NCI-H1105 (cell line): ENCODE data around the gene SMOC2.

Experiments
- DNase-seq: peaks from one replicate; lab custom pipeline; 2025; lab: John Stamatoyannopoulos, UW

Gene SMOC2

DNA sequence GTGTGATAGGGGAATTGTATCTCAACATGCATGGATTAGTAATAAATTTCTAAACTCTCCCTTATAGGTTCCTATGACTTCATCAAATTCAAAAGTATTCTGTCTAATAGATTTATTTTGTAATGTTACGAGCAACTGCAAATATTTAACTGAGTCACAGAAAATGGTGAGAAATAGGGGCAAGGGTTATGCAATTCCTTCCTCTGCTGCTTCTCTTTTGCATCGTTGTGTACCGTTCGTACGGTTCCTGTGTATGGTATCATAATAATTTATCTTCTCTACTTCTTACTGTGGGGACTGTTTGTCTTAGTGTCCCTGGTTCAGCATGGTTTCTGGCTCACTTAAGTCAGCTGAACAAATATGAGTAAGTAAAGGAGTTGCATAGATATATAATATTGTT lies 44.8 kb downstream of the SMOC2 start:
- DNase-seq, result no peak

DNA sequence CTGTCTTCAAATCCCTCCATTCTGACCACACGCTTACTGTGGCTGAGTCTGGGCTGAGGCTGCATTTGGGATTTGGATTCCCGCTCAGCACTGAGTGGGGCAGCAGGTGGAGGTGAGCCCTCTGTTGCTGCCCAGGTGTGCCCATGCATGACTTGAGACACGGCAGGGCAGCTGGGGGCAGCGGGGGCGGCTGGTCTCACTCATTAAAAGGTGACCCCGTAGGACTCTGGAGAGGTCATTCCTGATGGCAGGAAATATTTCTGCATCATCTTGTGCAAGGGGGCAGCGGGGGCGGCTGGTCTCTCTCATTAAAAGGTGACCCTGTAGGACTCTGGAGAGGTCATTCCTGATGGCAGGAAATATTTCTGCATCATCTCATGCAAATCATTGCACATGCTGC lies 49.8 kb downstream of the SMOC2 start:
- DNase-seq, result no peak

DNA sequence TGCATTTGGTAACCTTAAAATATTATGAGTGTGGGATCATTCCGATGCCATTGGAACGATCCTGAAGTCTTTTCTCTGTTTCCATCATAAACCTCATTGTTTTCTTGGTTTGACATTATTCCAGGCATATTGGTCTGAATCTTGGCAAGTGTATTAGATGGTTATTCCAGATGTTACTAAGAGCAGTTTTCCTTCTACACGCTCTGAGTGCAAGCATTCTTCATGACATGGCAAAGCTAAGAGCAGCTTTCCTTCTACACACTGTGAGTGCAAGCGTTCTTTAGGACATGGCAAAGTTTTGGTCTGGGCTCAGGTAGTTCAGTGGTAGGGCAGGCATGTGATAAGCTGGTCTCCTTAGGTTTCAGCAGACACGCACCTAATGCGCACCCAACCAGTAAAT lies 53.0 kb downstream of the SMOC2 start:
- DNase-seq, result no peak

DNA sequence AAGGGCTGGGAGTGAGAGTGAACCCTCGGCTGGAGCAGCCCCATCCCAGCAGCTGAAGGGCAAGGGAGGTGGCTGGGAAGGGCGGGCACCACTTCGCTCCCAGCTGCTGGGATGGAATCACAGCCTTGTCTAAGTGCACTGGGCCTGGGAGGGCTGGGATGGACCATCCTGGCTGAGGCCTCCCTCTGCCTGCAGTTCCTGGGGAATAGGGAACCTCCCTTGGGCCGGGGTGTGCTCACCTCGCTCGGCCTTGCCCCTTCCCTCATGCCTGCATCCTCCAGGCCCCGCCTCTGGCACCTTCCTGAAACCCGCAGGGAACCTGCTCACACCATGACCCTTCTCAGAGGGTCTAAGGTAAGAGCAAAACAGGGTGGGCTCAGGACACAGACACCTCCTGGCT lies 53.7 kb downstream of the SMOC2 start:
- DNase-seq, result no peak

DNA sequence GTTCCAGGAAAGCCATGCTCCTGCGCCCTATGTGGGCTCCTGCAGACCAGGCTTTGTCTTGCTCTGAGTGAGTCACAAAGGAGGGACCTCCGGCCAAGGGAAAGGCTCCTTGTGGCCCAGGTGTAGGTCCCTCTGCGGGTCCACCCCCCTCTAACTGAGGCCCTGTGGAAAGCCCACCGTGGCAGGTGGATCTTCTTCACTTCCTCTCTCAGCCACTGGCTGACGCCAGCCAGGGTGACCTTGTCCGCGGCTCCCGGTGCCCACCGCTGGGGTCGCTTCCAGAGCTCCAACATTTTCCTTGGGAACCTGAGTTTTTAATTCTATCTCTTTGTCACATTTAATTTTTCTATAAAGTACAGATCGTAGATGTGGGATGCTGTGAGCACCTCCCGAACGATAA lies 54.1 kb downstream of the SMOC2 start:
- no peak for DNase-seq

DNA sequence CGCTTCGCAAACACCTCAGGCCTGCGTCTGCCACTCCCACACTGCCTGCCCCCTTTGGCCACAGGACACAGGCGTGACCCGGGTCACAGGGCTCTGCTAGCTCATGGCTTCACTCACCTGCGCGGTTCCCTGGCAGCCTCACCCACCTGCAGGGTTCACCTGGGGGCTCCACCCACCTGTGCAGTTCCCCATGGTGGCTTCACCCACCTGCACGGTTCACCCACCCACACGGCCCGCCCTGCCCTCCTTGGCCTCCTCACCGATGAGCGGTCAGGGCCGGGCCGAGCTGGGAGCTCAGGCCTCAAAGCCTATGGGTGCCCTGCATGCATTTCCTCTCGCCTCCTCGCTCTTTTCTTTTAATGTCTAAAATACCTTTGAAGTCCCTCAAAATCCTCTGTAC lies 54.7 kb downstream of the SMOC2 start:
- no peak for DNase-seq

DNA sequence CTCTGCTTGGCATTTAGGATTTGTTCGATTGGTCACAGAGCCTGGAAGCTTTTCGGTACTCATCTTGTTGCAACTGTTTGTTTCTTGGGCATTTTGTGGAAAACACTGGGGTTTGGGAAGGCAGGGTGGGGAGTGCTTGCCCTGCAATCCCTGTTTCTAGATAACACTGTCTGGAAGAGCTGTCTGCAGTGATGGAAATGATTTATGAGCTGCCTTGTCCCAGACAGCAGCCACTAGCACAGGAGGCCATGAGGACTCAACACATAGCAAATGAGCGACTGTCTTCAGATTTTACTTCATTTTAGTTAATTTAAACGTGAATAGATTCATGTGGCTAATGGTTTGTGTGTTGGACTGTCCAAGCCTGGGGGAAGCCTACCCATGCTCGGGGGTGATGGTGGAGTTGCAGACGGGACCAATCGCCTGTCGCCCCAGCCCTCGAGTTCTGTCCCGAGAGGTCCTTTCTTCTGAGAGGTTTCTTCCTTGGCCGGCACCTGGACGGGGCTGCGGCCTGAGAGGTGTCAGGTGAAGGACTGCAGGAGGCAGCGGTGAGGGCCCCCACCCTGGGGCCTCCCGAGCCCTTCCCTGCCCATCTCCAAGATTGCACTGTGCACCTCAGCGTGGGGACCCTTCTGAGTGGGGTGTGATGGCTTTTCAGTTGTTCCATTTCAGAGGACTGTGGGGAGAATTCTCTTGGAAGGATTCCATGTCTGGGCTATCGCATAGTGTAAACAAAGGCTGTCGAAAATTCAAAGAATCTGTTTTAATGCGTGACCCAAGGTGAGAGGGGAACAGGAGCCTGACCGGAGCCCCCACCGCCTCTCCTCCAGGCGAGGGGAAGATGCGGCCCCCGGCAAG lies 55.4 kb downstream of the SMOC2 start:
- DNase-seq, result no peak

DNA sequence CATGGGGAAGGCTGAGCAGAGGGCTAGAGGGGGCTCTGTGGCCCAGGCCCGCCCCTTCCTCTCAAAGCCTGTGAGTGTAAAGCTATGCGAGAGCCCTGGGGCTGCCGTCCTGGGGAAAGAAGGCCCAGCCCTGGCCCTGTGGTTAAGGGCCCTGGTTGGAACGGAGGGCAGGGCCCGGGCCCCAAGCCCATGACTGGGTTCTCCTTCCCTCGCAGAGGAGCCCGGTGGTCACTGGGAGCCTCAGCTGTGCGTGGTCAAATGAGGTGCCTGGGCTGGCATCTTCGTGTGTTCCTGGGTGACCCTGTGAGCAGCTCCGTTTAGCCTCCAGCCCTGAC lies 56.0 kb downstream of the SMOC2 start:
- DNase-seq, result no peak

DNA sequence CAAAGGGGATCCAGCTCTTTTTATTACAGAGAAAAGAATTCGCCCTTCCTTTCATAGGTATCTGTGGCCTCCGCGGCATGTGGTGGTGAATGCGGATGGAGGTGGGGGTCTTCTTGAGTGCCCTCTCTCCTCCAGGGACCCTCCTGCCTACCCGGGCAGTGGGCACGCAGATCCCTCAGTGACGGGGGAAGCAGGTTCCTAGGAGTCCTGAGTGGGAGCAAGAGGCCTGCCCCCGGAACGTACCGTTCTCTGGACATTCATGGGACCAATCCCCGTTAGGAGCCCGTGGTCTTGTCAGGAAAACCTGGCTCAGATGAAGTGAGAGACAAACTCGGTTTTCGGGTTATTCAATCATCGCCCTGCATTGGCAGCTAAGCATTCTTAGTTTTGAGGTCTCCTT lies 56.4 kb downstream of the SMOC2 start:
- DNase-seq, result no peak

DNA sequence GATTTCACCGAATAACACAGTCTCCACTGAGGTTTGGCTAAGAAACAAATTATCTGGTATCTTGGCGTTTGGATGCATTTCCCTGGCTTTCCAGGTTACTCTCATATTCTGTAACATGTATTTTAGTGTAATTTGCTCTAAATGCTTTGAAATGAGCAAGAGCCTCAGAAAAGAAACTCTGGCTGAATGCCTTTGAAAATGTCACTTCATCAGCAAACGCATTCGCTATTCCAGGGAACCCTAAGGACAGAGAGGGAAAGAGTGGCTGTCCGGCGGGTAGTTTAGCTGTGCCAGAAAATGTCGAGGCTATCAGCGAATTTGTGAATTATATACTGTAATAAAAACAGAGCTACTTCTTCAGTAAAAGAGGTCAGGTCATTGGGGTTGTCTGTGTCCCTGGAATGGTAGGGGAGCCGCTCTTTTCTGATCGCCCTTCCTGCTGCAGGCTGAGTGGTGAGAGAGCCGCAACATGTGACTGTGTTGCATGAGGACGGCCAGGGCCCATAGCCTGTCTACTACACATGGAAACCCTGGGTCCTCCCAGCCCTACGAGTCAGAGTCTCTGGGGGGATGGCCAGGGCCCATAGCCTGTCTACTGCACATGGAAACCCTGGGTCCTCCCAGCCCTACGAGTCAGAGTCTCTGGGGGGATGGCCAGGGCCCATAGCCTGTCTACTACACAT lies 57.3 kb downstream of the SMOC2 start:
- DNase-seq, result no peak

DNA sequence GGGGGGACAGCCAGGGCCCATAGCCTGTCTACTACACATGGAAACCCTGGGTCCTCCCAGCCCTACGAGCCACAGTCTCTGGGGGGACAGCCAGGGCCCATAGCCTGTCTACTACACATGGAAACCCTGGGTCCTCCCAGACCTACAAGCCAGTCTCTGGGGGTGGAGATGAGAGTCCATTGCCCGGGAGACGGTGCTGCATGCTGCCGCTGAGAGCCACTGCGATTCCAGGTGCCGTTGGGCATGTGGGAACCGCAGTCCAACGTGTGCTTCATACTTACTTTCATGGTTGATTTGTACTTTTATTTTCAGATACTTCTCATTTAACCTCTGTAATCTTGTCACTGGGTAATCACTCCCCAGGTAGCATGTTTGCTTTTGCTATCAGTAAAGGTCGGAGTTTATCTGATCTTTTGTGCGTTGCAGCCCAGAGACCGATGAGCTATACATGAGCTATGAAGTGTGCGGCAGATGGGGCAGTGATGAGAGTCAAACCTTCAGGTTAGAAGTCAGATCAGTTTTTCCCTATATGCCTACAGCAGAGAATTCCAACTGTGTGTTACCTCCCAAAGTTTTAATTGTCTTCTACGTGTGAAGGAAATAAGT lies 58.2 kb downstream of the SMOC2 start:
- no peak for DNase-seq

DNA sequence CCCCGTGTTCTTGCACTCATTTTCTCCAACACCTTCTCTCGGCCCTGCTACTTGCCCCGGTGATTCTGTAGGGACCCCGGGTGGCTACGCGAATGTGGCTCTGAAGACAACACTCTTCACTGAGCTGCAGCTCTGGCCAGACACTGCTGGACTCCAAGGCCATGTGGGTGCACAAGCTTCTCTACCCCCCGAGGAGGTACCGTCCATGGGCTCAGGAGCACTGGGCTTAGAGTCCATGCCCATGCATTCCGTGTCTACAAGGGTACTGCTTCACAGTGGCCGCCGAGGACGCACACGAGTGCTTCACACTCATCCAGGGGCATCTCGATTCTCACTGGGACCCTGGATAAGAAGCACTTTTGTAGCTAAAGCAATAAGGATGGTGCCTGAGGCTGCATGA lies 59.5 kb downstream of the SMOC2 start:
- DNase-seq, result no peak

DNA sequence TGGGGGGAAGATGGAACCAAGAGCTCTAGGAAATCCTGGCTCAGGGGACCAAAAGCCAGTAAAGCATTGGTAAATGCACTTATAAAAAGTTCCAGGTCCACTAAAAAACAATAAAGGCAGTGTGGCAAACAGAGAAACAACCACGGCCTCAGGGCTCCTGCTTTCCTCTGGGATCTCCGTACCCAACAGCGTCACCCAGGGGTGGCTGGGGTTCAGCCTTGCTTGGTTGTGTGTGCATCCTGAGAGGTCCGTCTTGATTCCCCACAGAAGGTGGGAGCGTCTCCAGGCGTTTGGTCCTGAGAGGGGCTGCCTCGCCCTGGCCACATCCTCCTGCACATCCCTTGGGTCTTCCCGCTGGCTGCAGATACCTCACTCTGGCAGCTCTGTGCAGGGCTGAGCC lies 60.6 kb downstream of the SMOC2 start:
- DNase-seq, result no peak

DNA sequence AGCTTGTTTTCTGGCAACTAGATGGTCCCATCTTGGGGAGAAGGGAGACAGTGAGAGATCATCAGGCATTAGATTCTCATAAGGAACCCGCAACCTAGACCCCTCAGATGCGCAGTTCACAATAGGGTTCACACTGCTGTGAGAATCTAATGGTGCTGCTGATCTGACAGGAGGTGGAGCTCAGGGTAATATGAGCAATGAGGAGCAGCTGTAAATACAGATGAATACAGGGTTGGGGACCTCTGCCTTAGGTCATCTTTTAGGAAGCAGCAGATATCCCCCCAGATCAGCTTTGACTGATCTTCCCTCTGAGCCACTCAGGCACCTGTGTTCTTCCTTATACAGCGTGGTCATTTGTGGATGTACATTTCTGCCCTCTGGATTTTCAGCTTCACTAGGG lies 63.4 kb downstream of the SMOC2 start:
- no peak for DNase-seq

DNA sequence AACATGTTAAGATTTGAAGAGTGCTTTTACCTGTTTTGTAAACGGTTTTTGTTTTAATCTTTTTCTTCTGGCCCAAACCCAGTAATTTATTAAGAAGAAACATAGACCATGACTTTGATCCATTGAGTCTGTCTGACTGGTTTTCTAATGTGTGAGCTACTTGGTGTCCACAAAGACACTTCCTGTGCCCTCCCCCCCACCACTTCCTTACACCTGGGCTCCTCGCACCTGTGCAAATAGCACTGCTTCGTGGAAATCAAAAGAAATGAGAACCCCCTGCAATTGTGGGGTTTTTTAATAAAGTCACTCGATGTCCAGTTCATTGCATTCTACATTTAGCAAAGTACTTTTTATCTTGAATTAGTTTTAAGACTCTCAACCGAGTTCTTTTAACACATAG lies 65.5 kb downstream of the SMOC2 start:
- DNase-seq, result peak; percentile 36

DNA sequence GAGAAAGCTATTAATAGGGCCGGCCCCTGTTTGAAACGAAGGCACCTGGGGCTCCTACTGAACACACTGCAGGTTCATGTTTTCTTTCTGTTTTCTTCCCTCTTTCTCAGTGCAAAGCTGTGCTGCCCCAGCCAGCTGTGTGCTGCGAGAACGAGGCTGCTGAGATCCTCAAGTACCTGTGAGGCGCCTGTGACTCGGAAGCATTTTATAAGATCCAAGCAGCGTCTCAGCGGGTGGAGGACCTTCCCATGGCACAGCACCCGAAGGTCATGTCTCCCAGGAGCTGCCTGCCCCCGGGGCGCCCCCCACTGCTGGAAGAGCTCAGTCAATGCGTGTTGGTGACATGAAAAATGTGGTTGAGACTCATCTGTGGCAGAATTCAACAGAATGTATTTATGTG lies 66.3 kb downstream of the SMOC2 start:
- DNase-seq, result no peak

DNA sequence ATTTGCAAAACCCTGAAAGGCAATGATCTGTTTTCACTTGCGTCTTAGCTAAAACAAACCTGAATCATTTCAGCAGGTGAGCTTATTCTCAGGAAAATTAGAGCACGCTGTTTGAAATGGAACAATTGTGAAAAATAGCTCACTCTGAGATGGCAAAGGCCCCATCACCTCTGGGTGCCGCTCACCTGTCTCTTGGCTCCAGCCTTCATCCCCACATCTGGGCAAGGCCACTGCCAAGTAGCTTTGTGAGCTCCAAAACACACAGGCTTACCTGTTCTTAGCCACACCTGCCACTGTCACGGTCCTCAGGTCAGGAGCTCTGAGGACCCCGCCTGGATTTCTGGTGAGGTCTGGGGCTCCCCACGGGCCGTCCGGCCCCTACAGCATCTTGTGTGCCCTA lies 66.7 kb downstream of the SMOC2 start:
- no peak for DNase-seq

DNA sequence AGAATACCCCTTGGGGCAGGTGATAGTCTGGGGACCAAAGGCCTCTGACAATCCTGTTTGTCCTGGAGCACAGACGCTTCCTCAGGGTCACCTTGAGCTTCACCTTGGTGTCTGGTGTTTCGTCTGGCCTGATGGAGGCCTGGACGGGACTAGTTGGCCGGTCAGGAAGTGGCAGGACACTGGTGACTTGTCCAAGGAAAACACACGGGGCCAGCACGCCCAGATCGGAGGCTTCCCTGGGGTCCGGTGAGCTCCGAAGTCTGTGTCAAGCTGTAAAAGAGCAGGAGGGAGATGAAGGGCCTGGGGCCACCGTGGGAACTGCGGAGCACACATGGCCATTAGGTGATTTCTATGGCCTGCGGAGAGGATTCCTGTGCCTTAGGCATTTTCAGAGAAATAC lies 67.9 kb downstream of the SMOC2 start:
- no peak for DNase-seq

DNA sequence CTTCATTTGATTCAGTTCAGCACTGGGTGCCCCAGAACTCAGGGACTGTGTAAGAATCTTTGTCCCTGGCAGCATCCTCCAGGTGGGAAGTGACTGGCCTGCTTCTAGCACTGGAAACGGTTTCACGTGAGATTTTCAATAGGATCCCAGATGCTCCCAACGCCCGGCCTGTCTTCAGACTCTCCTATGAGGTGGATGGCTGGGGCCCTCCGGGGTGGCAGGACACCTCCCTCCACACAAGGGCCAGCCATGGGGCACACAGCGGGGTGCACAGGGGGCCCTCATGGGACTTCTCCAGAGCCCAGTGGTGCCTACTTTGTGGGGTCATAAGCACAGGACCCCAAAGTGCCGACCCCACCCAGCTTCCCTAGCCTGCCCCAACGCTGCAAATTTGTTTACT lies 72.8 kb downstream of the SMOC2 start:
- DNase-seq, result no peak

DNA sequence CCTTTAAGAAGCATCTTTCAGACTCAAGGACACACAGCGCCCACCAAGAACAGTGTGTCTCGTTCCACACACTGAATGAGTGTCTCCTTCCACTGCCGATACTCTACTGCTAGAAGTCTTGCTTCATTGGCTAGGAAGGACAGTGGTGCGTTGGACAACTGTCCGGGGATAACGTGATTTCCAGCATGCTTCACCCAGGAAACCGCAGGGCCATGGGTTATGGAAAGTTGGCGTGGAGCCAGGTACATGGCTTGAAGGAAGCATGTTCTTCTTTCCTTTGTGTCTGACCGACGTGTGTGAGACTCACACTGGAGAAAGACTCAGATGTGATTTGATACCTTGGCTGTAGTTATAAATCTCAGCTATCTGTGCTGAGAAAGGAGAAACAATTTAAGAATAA lies 73.2 kb downstream of the SMOC2 start:
- DNase-seq, result no peak

DNA sequence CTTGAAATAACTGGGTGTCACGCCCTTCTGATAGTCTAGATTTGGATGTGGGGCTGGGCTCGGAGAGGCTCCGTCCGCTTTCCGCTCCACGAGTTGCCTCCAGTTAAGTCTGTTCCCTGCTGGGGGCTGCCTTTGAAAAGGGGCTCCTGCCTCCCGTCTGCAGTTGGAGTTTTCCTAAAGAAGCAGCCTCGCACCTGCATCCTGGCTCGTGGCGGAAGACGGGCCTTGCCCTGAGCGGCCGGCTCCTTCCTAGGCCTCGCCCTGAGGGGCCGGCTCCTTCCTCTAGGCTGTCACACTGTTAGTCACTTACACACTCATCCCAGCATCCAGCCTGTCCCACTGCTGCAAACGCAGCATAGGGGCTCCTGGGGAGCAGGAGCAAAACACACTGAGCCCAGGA lies 74.4 kb downstream of the SMOC2 start:
- DNase-seq, result no peak

DNA sequence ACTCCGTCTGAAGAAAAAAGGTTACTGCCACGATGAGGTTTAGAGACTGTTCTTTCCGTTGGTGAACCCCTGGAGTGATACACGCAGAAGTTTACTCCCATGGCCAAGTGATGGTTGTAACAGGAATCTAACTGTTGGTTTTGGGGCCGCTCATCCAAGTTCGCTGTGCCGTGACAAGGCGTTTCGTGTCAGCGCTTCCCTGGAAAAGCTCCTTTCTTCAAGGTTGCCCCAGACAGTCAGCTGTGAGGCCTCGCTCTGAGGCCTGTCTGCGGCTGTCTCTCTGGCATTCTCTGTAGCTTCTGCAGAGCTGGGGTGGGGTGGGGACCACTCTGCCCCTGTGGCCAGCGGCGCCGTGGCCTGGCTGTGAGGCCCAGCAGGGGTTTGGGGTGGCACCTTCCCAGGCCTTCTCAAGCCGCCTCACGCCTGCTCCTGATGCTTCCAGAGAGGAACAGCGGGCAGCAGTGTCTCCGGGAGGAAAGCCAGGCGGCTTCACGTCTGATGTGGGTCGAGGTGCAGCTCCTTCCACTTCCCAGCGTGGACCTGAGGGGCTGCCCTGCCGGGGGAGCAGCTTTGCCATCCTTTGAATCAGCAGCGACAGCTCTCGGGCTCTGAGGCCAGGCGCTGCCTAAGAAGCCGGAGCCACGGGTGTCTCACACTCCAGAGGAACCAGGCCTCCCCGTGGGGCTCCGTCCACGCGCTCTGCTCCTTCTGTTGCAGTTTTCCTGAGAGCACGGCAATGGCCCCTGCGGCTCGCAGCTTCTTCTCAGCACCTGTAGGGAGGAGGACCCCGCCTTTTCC lies 76.2 kb downstream of the SMOC2 start:
- DNase-seq, result no peak
